ENCODE measurements around the gene NHLRC4. TPM values are rescaled to one million over a fixed set of nuclear protein-coding genes. Genes with fewer than 3 reads are reported as not detected.
A peak's percentile ranks its signal among the peaks of the same experiment; 100 is the strongest.

Gene NHLRC4
- total RNA-seq, 2 donors from 2014 or later, result 0.52 TPM; not detected in 1

- no peaks in the 10 kb centered on the region for H3K27me3 ChIP-seq
- 76 to 83% methylated on average over 7 to 21 of the region's 39 CpGs for WGBS, 2 donors
- peak overlapping the region in 1 of 4 donors; percentile 79 for H3K27ac ChIP-seq
- no peak overlapping the region for H3K4me3 ChIP-seq
- intact Hi-C loops (cut with DNase I), result no loop called here
- DNase-seq (peak in 2 of 4 donors; percentile 37 to 69), ATAC-seq (no peak)
- no peaks in the 10 kb centered on the region for H3K36me3 ChIP-seq (replicated peaks in 1 of 2; ENCODE audit: insufficient read depth in 1 of 2, low read depth in 2 of 2)
- no peak for TF ChIP-seq POLR2A (IDR thresholded peaks at IDR 0.05)
- no peaks in the 10 kb centered on the region for H3K9me3 ChIP-seq
- H3K4me1 ChIP-seq, result peaks cover 65% of the 10 kb centered on the region
These were observed 31.1 kb upstream of the NHLRC4 start for GRCh38 chr16:535446-536405.

GRCh38 chr16:536746-537145 is 30.1 kb upstream of the NHLRC4 start:
- 85 to 91% methylated on average over 10 to 13 of the region's 17 CpGs for WGBS, 2 donors
- no peak overlapping the region for H3K27ac ChIP-seq
- TF ChIP-seq, protein P1, sequence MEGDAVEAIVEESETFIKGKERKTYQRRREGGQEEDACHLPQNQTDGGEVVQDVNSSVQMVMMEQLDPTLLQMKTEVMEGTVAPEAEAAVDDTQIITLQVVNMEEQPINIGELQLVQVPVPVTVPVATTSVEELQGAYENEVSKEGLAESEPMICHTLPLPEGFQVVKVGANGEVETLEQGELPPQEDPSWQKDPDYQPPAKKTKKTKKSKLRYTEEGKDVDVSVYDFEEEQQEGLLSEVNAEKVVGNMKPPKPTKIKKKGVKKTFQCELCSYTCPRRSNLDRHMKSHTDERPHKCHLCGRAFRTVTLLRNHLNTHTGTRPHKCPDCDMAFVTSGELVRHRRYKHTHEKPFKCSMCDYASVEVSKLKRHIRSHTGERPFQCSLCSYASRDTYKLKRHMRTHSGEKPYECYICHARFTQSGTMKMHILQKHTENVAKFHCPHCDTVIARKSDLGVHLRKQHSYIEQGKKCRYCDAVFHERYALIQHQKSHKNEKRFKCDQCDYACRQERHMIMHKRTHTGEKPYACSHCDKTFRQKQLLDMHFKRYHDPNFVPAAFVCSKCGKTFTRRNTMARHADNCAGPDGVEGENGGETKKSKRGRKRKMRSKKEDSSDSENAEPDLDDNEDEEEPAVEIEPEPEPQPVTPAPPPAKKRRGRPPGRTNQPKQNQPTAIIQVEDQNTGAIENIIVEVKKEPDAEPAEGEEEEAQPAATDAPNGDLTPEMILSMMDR (IDR thresholded peaks at IDR 0.05), result no peak
- TF ChIP-seq POLR2A (IDR thresholded peaks at IDR 0.05), result no peak
- no peaks in the 10 kb centered on the region for H3K9me3 ChIP-seq
- no peaks in the 10 kb centered on the region for H3K36me3 ChIP-seq (replicated peaks in 1 of 2; ENCODE audit: insufficient read depth in 1 of 2, low read depth in 2 of 2)
- H3K4me1 ChIP-seq, result peaks cover 61% of the 10 kb centered on the region
- no peaks in the 10 kb centered on the region for H3K27me3 ChIP-seq
- intact Hi-C loops (cut with DNase I), result no loop called here
- no peak overlapping the region for H3K4me3 ChIP-seq
- ATAC-seq (no peak), DNase-seq (no peak)

- DNase-seq, result no peak
- Histone ChIP-seq H3K36me3 (replicated peaks in 1 of 2; ENCODE audit: insufficient read depth in 1 of 2, low read depth in 2 of 2) (no peaks in the 10 kb centered on the region), H3K4me3 (no peak overlapping the region), H3K27me3 (no peaks in the 10 kb centered on the region), H3K4me1 (peaks cover 58% of the 10 kb centered on the region), H3K27ac (no peak overlapping the region), H3K9me3 (no peaks in the 10 kb centered on the region)
- no peak for ATAC-seq
- TF ChIP-seq, protein P1 (IDR thresholded peaks at IDR 0.05), result peak in 1 of 7 experiments; percentile 2
- no peak for TF ChIP-seq POLR2A (IDR thresholded peaks at IDR 0.05)
- 92 to 95% methylated on average over 26 to 60 of the region's 60 CpGs for WGBS, 2 donors
- intact Hi-C loops (cut with DNase I), result no loop called here
These were observed 29.1 kb upstream of the NHLRC4 start for GRCh38 chr16:537415-538335.

- H3K27me3 ChIP-seq, result no peaks in the 10 kb centered on the region
- H3K4me1 ChIP-seq, result peaks cover 35% of the 10 kb centered on the region
- no peaks in the 10 kb centered on the region for H3K9me3 ChIP-seq
- intact Hi-C loops (cut with DNase I), result no loop called here
- H3K27ac ChIP-seq, result peak overlapping the region in 3 of 4 donors; percentile 49 to 71 (median 68)
- DNase-seq, result no peak
- 79 to 83% methylated on average over 16 to 34 of the region's 34 CpGs for WGBS, 2 donors
- ATAC-seq, result peak; percentile 5
- no peaks in the 10 kb centered on the region for H3K36me3 ChIP-seq (replicated peaks in 1 of 2; ENCODE audit: insufficient read depth in 1 of 2, low read depth in 2 of 2)
- H3K4me3 ChIP-seq, result no peak overlapping the region
- no peak for TF ChIP-seq POLR2A (IDR thresholded peaks at IDR 0.05)
- TF ChIP-seq, protein P1 (IDR thresholded peaks at IDR 0.05), result no peak
These were observed 26.8 kb upstream of the NHLRC4 start for GRCh38 chr16:539901-540530.

Data from body of pancreas (tissue), 4 donors.